NCI-H1105 treated with DMSO at 0.1 percent for 48 hours (cell line): Measurements from ENCODE around the gene DERA.
"Not testable (repeated sequence)": the region's sequence is repeated elsewhere in the genome, so short reads cannot be mapped to it uniquely, and the experiment has no call there.

ENCODE experiments used
- DNase-seq: peaks from one replicate; lab custom pipeline; 2025; lab: John Stamatoyannopoulos, UW

The DERA gene

DNA sequence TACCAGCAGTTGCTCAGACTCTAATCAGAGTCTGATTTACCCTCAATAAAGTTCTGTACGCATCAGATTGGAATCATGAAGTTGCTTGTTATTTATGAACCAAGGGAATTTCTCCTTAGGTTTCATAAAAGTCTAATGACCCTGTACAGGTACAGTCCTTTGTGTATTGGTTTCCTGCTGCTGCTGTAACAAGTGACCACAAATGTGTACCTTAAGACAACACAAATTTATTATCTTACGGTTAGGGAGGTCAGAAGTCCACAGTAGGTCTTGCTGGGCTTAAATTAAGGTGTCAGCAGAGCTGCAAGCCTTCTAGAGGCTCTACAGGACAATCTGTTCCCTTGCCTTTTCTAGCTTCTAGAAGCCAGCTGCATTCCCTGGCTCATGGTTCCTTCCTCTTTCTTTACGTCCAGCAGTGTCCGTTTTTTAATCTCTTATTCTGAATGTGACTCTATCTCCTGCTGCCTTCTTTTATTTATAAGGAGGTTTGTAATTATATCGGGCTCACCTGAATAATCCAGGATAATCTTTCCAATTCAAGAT, 6.7 kb upstream of the DERA start:
- DNase-seq: no peak

DNA sequence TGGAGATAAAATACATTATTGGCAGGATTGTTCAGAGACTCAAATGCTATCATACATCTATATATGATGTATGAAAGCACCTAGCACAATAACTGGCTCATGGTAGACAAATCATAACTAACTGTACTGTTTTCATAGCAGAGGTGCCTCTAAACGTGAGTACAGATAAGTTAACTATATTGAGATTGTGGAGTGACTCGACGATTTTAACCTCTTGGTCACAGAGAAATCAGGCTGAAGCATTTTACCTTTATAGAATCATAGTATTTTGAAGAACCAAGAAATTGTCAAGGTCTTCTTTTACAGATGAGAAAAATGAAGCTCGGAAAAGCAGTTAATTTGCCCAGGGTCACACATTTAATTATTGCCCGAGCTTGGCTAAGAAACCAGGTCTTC, 666 bp upstream of the DERA start:
- DNase-seq: no peak

DNA sequence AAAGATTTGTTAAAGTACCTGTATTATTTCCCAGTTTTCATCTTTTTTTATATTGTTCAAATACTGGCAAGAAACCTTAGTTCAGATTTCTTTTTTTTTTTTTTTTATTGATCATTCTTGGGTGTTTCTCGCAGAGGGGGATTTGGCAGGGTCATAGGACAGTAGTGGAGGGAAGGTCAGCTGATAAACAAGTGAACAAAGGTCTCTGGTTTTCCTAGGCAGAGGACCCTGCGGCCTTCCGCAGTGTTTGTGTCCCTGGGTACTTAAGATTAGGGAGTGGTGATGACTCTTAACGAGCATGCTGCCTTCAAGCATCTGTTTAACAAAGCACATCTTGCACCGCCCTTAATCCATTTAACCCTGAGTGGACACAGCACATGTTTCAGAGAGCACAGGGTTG, 799 bp downstream of the DERA start:
- peak; percentile 29 for DNase-seq

DNA sequence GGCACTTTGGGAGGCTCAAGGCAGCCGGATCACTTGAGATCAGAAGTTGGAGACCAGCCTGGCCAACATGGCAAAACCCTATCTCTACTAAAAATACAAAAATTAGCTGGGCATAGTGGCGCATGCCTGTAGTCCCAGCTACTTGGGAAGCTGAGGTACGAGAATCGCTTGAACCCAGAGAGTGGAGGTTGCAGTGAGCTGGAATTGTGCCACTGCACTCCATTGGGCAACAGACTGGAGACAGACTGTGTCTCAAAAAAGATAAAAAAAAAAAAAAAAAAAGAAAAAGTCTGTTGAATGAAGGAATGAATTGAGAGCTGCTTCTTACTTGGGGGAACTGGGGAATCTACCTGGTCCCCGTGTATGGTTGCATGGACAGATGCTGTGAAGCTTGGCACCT, 3.0 kb downstream of the DERA start:
- DNase-seq: not testable (repeated sequence)

DNA sequence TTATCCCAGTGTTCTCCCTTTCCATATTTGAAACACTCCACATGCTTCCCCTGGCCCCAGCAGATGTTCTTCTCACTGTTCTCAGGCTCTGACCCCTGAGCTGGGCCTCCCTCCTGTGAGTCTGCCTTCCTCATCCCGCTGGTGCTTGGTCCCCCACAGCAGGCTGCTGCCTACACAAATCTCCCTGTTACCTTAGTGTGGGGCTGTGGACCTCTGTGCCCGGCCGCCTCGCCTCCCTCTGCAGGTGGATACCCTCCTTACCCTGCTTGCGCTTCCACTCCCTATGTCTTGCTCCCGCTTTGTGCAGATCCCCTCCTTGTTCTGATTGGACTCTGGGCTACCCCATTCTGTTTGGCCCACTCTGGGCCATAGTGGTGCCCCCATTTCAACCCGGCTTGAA, 6.9 kb downstream of the DERA start:
- DNase-seq: no peak

DNA sequence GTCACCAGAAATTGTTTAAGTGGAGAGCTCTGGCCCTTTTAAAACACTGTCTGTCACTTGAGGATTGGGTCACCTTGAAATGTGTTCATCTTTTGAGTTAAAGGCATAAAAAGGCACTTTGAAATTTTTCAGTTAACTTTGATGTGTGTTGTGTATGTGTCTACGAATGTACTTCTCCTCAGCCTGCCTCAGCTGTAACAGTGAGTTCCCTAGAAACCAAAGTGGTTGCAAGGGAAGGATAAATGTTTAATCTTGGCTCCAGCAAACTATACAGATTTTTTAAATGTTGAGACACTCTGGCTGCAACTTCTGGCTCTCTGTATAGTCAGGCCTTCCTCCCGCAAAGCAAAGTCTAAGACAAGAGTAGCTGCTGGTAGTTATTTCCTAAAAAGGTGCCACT, 8.3 kb downstream of the DERA start:
- DNase-seq: no peak

DNA sequence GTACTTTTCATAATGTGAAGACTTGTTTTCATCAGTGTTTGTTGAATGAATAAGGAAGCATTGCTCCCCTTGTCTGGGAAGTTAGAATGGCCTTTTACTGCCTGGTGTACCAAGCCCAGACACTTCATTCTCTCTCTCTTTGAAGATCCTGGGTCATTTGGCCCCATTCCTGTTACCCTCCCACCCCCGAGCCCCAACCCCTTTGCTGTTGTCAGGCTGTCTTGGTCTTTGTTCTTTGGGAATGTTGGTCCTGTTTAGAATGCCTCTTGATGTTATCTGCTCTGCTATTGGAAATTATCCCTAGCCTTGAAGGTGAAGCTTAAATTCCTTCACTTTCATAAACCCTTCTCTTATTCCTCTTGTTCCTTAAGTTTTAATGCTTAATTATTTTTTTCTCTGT, 13.8 kb downstream of the DERA start:
- DNase-seq: no peak

DNA sequence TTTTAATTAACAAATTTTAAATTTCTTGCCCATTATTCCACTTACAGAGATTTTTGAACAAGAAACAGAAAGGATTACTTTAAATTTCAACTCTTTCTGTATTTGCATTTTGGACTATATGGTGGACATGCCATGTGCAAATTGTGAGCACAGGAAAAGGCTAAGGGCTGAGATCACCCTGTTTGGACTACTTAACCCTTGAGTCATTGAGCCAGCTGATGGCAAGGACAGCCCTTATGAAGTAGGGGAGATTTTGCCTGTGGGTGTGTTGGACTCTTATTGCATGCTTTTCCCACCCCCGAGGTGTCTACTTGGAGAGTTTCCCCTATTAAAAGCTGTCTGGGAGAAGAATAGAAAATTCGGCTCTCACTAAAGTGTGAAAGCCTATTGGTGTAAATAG, 17.2 kb downstream of the DERA start:
- DNase-seq: no peak

DNA sequence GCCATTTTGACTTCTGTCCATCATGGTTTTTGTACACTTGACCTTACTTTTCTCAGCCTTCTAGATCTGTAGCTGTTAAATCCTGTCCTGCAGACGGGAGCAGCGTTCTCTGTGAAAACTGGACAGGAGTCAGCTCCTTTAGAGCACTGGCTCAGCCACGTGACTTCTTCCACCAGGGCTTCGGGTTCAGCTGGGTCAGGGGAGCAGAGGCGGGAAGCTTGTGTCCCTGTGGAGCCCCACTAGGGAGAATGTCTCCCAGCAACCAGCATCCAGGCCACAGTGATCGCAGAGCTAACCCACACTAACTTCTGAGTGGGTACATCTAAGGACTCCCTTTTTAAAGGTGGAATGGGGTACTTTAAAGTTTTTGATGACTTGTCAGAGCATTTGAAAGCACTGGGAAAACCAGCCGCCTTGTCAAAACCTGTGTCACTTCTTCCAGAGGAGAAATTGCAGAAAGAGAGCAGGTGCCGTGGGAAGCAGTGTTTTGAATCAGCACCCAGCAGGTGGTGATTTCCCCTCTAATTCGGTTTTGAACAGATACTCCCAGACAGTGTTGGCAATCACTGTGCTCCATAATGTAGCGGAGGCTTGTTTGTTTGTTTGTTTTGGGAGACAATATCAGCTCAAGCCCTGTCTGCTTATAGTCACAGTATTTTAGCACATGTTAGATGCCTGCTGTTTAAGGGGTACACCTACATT, 17.9 kb downstream of the DERA start:
- peak; percentile 65 for DNase-seq

DNA sequence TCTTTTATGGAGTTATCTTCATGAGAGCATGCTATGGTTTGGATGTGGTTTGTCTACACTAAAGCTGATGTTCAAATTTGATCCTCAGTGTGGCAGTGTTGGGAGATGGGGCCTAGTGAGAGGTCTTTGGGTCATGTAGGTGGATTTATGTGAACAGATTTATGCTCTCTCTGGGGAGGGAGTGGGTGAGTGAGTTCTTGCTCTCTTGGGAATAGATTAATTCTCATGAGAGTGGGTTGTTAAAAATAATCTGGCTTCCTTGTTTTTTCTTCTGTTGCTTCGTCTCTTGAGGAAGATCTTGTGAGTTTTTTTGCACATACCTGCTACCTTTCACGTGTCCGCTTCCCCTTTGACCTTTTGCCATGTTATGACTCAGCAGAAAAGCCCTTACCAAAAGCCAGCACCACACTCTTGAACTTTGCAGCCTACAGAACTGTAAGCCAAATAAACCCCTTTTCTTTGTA, 20.5 kb downstream of the DERA start:
- DNase-seq: no peak

DNA sequence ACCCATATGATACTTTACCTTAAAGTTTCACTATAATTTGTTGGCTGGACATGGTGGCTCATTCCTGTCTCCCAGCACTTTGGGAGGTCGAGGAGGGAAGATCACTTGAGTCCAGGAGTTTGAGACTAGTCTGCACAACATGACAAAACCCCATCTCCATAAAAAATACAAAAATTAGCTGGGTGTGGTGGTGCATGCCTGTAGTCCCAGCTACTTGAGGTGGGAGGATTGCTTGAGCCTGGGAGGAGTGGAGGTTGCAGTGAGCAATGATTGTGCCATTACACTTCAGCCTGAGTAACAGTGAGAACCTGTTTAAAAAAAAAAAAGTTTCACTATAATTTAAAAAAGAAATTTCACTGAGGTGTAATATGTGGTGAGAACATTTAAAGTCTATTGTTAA, 21.2 kb downstream of the DERA start:
- DNase-seq: no peak

DNA sequence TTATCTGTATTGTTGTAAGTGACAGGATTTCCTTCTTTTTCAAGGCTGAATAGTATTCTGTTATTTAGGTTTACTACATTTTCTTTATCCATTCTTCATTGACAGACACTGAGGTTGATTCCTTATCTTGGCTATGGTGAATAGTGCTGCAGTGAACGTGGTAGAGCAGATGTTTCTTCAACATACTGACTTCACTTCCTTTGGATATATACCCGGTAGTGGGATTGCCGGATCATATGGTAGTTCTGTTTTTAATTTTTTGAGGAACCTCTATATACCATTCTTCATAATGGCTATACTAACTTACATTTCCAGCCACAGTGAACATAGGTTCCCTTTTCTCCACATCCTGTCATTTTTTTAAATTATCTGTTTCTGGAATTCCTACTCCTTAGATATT, 21.8 kb downstream of the DERA start:
- DNase-seq: no peak

DNA sequence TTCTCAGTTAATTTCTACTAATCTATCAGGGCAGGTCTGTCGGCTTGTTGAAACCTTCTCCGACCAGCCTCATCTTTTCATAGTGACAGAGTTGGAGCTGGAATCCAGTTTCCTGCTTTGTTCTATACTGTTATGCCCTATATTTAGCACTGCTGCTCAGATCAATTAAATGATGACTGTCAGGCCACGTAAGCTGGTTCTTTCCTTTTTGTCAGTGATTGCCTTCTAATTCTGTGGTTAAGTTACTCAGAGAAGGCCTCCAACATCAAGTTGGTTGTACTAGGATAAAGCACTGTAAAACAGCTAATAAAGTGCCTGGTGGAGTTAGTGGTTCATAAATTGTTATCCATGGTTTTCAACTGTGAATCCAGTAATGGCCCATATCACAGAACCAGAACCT, 22.6 kb downstream of the DERA start:
- no peak for DNase-seq

DNA sequence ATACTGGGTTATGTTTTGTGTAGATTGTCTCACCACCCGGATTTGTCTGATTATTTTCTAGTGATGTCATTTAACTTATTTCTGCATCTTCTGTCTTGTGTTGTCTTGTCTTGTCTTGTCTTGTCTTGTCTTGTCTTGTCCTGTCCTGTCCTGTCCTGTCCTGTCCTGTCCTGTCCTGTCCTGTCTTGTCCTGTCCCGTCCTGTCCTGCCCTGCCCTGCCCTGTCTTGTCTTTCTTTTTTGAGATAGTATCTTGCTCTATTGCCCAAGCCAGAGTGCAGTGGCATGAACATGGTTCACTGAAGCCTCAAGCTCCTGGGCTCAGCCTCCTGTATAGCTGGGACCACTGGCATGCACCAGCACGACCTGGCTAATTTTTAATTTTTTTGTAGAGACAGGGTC, 25.6 kb downstream of the DERA start:
- no peak for DNase-seq

DNA sequence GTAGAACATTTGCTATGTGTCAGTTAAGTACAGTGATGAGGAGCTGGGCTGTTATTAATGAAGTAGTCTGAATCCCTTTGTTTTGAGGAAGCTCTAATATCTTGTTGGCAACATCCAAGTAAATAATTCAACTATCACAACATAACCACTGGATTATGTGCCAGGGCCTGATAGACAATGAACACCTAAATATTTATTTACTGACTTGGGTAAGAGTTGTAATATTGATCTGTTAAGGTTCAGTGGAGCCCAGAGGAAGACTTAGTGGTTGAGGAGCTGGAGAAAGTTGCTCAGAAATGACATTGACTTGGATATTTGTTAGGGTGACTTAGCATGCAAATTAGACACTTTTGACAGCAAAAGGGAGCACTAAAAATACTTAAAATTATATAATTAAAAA, 26.8 kb downstream of the DERA start:
- no peak for DNase-seq

DNA sequence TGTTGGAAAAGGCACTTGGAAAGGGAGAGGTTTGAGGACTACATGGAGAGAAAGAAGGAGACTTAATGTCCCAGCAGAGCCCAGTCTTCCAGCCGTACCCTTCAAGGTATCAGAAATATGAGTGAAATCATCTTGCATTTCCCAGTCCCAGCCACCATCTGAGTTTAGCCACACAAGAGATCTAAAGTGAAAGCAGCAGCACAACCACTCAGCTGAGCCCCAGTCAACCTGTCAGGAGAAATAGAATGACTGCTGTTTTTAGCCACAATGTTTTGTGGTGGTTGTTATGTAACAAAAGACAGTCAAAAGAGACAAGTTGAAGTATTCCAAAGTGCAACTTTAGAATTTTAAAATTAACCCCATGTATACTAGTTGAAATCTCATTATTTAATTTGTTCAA, 28.0 kb downstream of the DERA start:
- no peak for DNase-seq

DNA sequence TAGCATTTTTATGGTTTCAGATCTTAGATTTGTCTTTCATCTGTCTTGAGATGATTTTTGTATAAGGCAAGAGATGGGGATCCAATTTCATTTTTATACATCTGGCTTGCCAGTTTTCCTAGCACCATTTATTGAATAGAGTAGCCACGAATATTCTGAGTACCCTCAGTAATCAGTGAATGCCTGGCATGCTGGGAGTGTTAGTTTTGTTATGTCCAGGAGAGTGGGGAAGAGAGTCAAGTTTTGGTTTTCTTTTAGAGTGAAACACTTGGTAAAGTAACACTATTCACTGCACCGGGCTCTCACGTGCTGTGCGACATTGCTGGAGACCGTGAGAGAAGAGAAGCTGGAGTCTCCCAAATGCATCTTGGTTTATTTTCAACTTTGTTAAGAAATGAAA, 31.3 kb downstream of the DERA start:
- no peak for DNase-seq

DNA sequence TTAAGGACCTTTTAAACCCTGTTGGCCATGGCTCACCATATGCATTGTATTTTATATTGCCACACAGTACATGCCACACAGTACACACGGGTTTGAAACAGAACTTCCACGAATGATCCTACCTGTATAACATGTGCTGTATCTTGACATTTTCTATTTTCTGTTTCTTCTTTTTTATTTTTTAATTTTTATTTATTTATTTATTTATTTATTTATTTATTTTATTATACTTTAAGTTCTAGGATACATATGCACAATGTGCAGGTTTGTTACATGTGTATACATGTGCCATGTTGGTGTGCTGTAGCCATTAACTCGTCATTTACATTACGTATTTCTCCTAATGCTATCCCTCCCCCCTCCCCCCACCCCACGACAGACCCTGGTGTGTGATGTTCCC, 32.4 kb downstream of the DERA start:
- not testable (repeated sequence) for DNase-seq

DNA sequence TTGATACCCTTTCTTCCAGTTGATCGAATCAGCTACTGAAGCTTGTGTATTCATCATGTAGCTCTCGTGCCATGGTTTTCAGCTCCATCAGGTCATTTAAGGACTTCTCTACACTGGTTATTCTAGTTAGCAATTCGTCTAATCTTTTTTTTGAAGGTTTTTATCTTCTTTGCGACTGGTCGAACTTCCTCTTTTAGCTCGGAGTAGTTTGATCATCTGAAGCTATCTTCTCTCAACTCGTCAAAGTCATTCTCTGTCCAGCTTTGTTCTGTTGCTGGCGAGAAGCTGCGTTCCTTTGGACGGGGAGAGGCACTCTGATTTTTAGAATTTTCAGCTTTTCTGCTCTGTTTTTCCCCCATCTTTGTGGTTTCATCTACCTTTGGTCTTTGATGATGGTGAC, 37.3 kb downstream of the DERA start:
- not testable (repeated sequence) for DNase-seq

DNA sequence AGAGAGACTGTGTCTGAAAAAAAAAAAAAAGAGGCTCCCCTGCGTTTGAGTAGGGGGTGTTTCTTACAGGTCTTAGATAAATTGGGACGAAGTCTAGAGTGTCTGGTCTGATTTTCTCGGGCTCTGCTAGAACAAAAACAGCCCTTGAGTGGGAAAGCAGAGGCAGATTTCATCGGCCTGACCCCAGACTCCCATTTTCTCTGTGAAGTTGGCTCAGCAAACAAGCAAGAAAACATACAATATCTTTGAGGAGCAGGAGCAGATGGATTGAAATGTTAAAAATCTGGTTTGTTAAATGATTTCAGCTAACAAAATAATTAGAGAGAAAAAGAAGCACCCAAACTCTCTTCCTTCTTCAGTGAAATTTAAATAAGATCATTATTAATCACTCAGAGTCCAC, 44.1 kb downstream of the DERA start:
- DNase-seq: no peak

DNA sequence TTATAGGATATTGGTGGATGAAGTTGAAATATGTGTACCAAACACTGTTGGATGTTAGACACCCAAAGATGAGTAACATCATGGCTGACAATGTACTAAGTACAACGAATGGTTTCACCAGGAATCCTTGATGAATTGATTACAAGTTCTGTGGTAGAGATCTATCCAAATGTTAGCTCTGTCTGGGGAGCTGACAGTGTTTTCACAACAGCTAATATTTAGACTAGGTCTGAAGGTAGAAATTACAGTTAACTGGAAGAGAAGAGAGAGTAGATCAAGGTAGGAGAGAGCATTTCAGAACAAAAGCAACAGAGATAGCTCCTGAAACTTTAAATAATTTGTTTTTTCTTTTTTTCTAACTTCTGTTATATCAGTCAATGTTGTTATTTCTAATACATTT, 44.9 kb downstream of the DERA start:
- DNase-seq: no peak

DNA sequence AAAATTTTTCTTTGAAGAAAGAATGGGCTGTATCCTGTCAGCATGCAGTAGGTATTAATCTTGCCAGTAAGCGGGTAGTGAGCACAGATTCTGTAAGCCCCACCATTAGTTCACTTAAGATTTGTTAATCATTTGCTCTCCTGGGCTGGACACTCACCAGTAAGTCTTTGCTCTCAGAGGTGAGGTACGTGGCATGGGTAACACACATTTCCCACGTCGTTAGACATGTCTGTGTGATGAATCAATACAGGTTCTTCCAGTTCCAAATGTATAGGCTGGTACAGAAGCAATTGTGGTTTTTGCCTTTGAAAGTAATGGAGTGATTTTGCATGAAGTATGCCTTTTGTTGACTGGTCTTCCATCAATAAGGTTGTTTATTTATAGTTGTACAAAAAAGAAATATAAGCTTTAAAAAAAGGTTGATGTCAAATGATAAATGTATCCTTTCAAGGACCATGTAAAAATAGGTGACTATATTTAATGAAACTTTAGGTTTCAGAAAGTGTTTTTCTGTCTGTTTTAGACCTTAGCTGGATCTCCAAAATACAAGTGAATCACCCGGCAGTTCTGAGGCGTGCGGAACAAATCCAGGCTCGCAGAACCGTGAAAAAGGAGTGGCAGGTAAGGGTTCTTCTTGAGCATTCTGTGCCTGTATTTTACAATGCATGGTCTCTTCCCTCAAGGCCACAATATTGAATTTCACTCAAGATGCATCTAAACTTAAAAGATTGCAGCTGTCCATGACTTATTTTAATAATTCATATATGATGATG, 45.5 kb downstream of the DERA start:
- DNase-seq: no peak

DNA sequence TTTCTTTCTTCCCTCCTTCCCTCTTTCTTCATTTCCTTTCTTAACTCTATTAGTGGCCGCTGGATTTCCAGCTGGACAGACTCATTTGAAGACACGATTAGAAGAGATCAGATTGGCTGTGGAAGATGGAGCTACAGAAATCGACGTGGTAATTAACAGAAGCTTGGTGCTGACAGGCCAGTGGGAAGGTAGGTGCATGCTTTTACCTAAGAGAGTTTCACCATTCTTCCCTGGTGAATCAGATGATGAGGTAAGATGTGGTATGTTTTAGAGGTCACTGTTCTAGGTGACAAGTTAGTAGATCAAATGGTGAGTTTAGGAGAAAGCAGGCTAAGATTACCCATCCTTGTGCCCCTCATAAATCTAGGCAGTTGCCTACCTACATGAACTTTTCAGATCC, 51.6 kb downstream of the DERA start:
- DNase-seq: no peak

DNA sequence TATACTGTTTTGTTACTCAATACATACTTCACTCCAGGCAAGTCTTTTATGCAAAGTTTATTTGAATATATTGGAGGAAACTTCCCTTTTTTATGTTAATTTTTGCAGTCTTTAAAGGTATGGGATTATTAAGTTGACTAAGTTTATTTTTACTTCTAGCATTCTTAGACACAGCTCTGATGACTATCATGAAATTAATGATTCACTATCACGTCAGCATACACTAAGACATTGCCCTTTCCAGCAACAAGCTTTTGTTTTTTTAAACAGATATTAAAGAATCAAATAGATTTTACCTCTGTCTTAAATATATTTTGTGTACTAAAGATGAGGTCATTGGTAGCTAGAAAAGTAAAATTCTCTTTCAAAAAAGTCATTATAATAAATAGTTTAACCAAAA, 52.1 kb downstream of the DERA start:
- DNase-seq: no peak
